Peyer's patch (tissue), 4 donors: Measurements from ENCODE around the gene TGFB2. TPM values are rescaled to one million over a fixed set of nuclear protein-coding genes. Genes with fewer than 3 reads are reported as not detected.

Experiments
- DNase-seq, 3 donors: peaks; one replicate each; pipeline ENCODE4 v3.0.0-alpha.2; 2017 to 2019
- H3K27ac ChIP-seq, 4 donors: fragments of 200-600 bp; sonication (generic); one replicate each; pipeline ENCODE4 v1.5.1; 2016 to 2019
- H3K27me3 ChIP-seq, 2 donors: fragments of 200-600 bp; sonication (generic); one replicate each; pipeline ENCODE4 v1.5.1; 2019
- H3K36me3 ChIP-seq, 3 donors: fragments of 200-600 bp; sonication (generic); one replicate each; pipeline ENCODE4 v1.5.1; 2016 to 2019
- H3K4me1 ChIP-seq, 4 donors: fragments of 200-600 bp; sonication (generic); one replicate each; pipeline ENCODE4 v1.5.1; 2016 to 2019
- H3K4me3 ChIP-seq, 4 donors: fragments of 200-600 bp; sonication (generic); 1 replicate in 3 of 4; 2 replicates in 1 of 4; pipeline ENCODE4 v1.5.1; 2016 to 2019; ENCODE audit warnings: mild to moderate bottlenecking in 1 of 4
- H3K9me3 ChIP-seq, 4 donors: fragments of 200-600 bp; sonication (generic); one replicate each; pipeline ENCODE4 v1.5.1; 2016 to 2019; ENCODE audit warnings: mild to moderate bottlenecking in 1 of 4
- POLR2A ChIP-seq, 2 donors: fragments of 450-650 bp; IDR thresholded peaks; one replicate each; pipeline ENCODE4 v1.5.1; 2017; ENCODE audit warnings: antibody characterized with exemption in 2 of 2, mild to moderate bottlenecking in 2 of 2, moderate library complexity in 2 of 2
- total RNA-seq, 4 donors: library from RNA; depleted of rRNA; stranded (reverse); fragments of >200 nt; gene quantifications; one replicate each; pipeline ENCODE4 v1.1.0, GENCODE V29; 2016
- TF ChIP-seq, protein P1 (sequence below), 6 experiments: fragments of 450-650 bp in 4 of 6; fragments of 200-600 bp in 2 of 6; sonication (generic) in 1 of 6; IDR thresholded peaks; one replicate each; pipeline ENCODE4 v1.5.1; 2017 to 2019; ENCODE audit warnings: antibody characterized with exemption in 6 of 6, mild to moderate bottlenecking in 3 of 6, moderate library complexity in 1 of 6

TGFB2 gene
- total RNA-seq, 4 donors from 2014 or later: 0.28 to 1.7 (median 0.54) TPM; not detected in 1

DNA sequence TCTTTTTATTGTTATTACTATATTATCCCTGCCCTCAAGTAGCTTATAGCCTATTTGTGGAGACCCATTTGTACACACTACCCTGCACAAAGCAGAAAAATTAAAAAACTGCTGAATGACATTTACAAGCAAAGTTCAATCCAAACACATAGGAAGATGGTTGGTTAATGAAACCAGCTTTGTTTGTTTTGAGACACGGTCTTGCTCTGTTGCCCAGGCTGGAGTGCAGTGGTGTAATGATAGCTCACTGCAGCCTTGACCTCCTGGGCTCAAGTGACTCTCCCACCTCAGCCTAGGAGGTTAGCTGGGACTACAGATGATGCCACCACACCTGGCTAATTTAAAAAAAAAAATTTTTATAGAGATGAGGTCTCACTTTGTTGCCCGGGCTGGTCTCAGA is 31.6 kb downstream of the TGFB2 start:
- H3K4me3 ChIP-seq: no peak overlapping the region
- H3K4me1 ChIP-seq: peaks cover 0 to 4% (median 0%) of the 10 kb centered on the region in 4 donors

DNA sequence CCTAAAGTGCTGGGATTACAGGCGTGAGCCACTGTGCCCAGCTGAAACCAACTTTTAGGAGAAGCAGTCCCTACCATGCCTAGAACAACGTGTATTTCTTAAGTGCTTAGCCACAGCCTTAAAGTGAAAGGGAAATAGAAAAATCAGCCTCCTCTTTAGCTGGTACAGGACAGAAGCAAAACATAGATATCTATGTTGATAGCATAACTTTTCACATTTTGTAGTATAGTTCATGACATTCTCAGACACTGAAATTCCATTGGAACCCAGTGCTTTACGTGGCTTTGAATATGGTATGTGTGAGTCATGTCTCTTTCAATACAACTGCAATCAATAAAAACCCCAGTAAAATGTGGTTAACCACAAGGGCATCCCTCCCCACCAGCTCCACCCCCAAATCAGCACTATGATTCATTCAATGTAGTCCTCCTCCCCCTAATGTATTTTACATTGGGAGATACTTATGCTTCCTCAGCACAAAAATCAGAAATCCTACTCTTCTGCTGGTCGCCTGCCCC is 32.1 kb downstream of the TGFB2 start:
- Histone ChIP-seq H3K4me1 (peaks cover 0 to 4% (median 0%) of the 10 kb centered on the region in 4 donors), H3K9me3 (no peaks in the 10 kb centered on the region), H3K36me3 (no peaks in the 10 kb centered on the region), H3K27me3 (no peaks in the 10 kb centered on the region), H3K27ac (no peak overlapping the region), H3K4me3 (no peak overlapping the region)
- DNase-seq: no peak
- no peak for TF ChIP-seq POLR2A (IDR thresholded peaks at IDR 0.05)
- TF ChIP-seq, protein P1, sequence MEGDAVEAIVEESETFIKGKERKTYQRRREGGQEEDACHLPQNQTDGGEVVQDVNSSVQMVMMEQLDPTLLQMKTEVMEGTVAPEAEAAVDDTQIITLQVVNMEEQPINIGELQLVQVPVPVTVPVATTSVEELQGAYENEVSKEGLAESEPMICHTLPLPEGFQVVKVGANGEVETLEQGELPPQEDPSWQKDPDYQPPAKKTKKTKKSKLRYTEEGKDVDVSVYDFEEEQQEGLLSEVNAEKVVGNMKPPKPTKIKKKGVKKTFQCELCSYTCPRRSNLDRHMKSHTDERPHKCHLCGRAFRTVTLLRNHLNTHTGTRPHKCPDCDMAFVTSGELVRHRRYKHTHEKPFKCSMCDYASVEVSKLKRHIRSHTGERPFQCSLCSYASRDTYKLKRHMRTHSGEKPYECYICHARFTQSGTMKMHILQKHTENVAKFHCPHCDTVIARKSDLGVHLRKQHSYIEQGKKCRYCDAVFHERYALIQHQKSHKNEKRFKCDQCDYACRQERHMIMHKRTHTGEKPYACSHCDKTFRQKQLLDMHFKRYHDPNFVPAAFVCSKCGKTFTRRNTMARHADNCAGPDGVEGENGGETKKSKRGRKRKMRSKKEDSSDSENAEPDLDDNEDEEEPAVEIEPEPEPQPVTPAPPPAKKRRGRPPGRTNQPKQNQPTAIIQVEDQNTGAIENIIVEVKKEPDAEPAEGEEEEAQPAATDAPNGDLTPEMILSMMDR (IDR thresholded peaks at IDR 0.05): no peak

More for the DNA sequence above, 31.6 kb downstream of the TGFB2 start:
- H3K36me3 ChIP-seq: no peaks in the 10 kb centered on the region
- H3K27ac ChIP-seq: no peak overlapping the region
- no peak for DNase-seq
- no peaks in the 10 kb centered on the region for H3K9me3 ChIP-seq
- TF ChIP-seq POLR2A (IDR thresholded peaks at IDR 0.05): no peak
- no peaks in the 10 kb centered on the region for H3K27me3 ChIP-seq

DNA sequence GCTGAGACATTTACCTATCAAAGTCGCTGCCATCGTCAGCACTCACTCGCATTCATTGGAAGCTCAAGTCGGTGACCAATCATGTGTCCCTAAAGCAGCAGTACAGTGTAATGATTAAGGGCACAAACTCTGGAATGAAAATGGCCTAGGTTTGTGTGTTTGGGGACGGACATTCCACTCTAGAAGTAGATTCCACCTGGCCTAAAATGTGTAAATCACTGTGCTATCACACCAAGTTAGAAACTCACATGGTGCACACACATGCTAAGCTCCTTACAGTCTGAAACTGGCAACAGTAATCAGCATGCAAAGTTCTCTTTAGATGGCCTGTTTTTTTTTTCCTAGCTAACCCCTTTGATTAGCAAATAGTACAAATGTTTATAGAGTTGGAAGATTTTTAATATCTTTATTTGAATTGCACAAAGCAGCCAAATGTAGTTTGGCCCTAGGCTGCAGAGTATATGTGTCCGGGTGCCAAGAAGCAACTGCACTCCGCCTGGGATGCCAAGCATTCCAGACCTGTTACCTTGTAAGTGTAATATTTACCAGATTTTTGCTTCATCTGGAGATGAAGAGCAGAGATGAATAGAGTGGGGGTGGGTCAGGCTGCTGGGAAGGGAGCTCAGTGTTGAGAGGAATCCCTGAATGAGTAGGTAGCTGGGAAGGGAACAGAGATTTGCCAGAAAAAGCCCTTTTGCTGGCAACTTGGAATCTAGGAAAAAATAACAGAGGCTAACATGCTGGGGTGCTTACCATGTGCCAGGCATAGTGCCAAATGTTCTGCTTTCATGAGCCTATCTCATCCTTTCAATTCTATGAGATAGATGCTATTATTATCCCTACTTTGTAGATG is 35.2 kb downstream of the TGFB2 start:
- H3K27ac ChIP-seq: no peak overlapping the region
- H3K4me3 ChIP-seq: no peak overlapping the region
- no peak for TF ChIP-seq POLR2A (IDR thresholded peaks at IDR 0.05)
- H3K4me1 ChIP-seq: no peaks in the 10 kb centered on the region
- H3K27me3 ChIP-seq: no peaks in the 10 kb centered on the region
- no peaks in the 10 kb centered on the region for H3K36me3 ChIP-seq
- DNase-seq: no peak
- H3K9me3 ChIP-seq: no peaks in the 10 kb centered on the region

DNA sequence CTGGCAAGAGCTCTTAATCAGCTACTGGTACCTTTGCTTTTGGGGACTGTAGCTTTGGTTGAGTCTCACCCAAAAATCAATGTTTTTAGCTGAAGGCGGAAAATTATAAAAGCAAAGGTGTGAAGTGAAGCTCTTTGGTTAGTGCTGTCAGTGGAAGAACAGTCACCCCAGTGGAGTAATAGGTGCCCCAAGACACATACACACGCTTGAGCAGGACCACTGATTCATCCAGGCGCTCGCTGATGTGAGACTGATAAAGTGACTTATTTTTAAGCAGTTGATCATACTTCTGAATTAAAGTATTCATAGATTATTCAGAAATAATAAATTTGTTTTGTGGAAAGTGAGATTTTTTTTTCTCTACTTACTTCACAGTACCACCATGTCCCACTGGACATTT is 37.1 kb downstream of the TGFB2 start:
- DNase-seq: no peak
- H3K27ac ChIP-seq: no peak overlapping the region
- no peaks in the 10 kb centered on the region for H3K4me1 ChIP-seq
- no peak overlapping the region for H3K4me3 ChIP-seq
- H3K36me3 ChIP-seq: no peaks in the 10 kb centered on the region
- H3K27me3 ChIP-seq: no peaks in the 10 kb centered on the region
- TF ChIP-seq, protein P1 (IDR thresholded peaks at IDR 0.05): no peak
- TF ChIP-seq POLR2A (IDR thresholded peaks at IDR 0.05): no peak
- no peaks in the 10 kb centered on the region for H3K9me3 ChIP-seq

DNA sequence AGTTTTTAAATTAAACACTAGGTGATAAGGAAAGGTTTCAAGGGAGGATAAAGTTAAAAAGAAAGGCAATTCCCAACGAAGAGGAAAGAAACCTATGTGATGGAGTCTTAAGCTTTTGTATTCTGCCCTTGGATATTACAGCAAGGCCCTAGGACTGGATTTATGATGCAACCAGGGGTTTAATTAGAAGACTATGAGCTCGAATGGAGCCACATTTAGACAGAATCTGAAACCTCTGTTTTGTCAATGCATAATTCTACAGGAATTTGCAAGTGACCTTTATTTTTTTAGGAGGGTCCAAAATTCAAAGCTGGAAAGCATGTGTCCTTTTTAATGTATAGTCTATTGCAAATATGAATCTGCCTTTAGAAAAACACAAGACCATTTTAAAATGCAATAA is 37.9 kb downstream of the TGFB2 start:
- Histone ChIP-seq H3K27me3 (no peaks in the 10 kb centered on the region), H3K27ac (no peak overlapping the region), H3K4me1 (no peaks in the 10 kb centered on the region), H3K4me3 (no peak overlapping the region), H3K36me3 (no peaks in the 10 kb centered on the region), H3K9me3 (no peaks in the 10 kb centered on the region)
- no peak for DNase-seq
- TF ChIP-seq, protein P1 (IDR thresholded peaks at IDR 0.05): no peak

DNA sequence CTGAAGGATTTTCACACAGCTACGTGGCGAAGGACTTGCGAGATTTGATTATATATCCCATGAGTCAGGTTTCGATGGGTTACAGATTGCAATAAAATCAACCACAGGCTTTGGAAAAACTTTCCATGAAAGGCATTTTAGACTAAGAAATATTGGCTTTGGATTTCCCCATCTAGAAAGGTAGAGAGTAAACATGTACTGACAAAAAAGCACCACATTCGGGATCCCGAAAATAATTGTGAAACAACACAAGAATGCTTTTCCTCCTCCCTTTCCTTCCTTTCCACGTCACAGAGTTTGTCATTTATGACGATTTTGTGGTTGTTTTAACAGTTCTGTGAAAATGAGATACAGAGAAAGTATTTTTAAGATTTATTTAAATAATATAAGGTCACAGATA is 38.5 kb downstream of the TGFB2 start:
- DNase-seq: no peak
- no peak for TF ChIP-seq POLR2A (IDR thresholded peaks at IDR 0.05)
- TF ChIP-seq, protein P1 (IDR thresholded peaks at IDR 0.05): no peak
- no peaks in the 10 kb centered on the region for H3K4me1 ChIP-seq
- H3K36me3 ChIP-seq: no peaks in the 10 kb centered on the region
- H3K27me3 ChIP-seq: no peaks in the 10 kb centered on the region
- H3K4me3 ChIP-seq: no peak overlapping the region
- H3K9me3 ChIP-seq: no peaks in the 10 kb centered on the region
- H3K27ac ChIP-seq: no peak overlapping the region
